ENCODE data around the gene JPH3.

The JPH3 gene

GRCh38 chr16:87602001-87602775 is at the start of gene JPH3:
Gene JPH3, plus strand, starts transcription at chr16:87602508. Its CDS starts 639 bp downstream, at chr16:87603147.
- DNase-seq = no peak
- TF ChIP-seq GATA1 (IDR thresholded peaks at IDR 0.05; ENCODE audit: low read depth, low read length) = no peak
- no peak for TF ChIP-seq POLR2A (IDR thresholded peaks at IDR 0.05; ENCODE audit: low read length)

GRCh38 chr16:87552772-87553573 is 49.3 kb upstream of the JPH3 start:
- no peak for TF ChIP-seq GATA1 (IDR thresholded peaks at IDR 0.05; ENCODE audit: low read depth, low read length)
- TF ChIP-seq POLR2A (IDR thresholded peaks at IDR 0.05; ENCODE audit: low read length) = no peak
- no peak for DNase-seq

- TF ChIP-seq GATA1 (IDR thresholded peaks at IDR 0.05; ENCODE audit: low read depth, low read length) (no peak), POLR2A (IDR thresholded peaks at IDR 0.05; ENCODE audit: low read length) (no peak)
- no peak for DNase-seq
These were observed 47.4 kb upstream of the JPH3 start for GRCh38 chr16:87554754-87555427.

- no peak for TF ChIP-seq GATA1 (IDR thresholded peaks at IDR 0.05; ENCODE audit: low read depth, low read length)
- DNase-seq = no peak
These were observed 46.7 kb upstream of the JPH3 start for GRCh38 chr16:87555647-87556046.

GRCh38 chr16:87556941-87557459 is 45.3 kb upstream of the JPH3 start:
- DNase-seq = no peak
- TF ChIP-seq GATA1 (IDR thresholded peaks at IDR 0.05; ENCODE audit: low read depth, low read length) (no peak), POLR2A (IDR thresholded peaks at IDR 0.05; ENCODE audit: low read length) (no peak)

- no peak for DNase-seq
- TF ChIP-seq GATA1 (IDR thresholded peaks at IDR 0.05; ENCODE audit: low read depth, low read length) = no peak
These were observed 43.6 kb upstream of the JPH3 start for GRCh38 chr16:87558682-87559081.

GRCh38 chr16:87559945-87560344 is 42.4 kb upstream of the JPH3 start:
- no peak for DNase-seq
- TF ChIP-seq POLR2A (IDR thresholded peaks at IDR 0.05; ENCODE audit: low read length) (no peak), GATA1 (IDR thresholded peaks at IDR 0.05; ENCODE audit: low read depth, low read length) (no peak)

GRCh38 chr16:87560428-87561199 is 41.7 kb upstream of the JPH3 start:
- TF ChIP-seq POLR2A (IDR thresholded peaks at IDR 0.05; ENCODE audit: low read length) (no peak), GATA1 (IDR thresholded peaks at IDR 0.05; ENCODE audit: low read depth, low read length) (no peak)
- peak; percentile 29 to 40 for DNase-seq

GRCh38 chr16:87561200-87562105 is 40.9 kb upstream of the JPH3 start:
- TF ChIP-seq GATA1 (IDR thresholded peaks at IDR 0.05; ENCODE audit: low read depth, low read length) (no peak), POLR2A (IDR thresholded peaks at IDR 0.05; ENCODE audit: low read length) (no peak)

GRCh38 chr16:87562201-87562600 is 40.1 kb upstream of the JPH3 start:
- no peak for DNase-seq
- TF ChIP-seq POLR2A (IDR thresholded peaks at IDR 0.05; ENCODE audit: low read length) (no peak), GATA1 (IDR thresholded peaks at IDR 0.05; ENCODE audit: low read depth, low read length) (no peak)

More at GRCh38 chr16:87561200-87562105, 40.9 kb upstream of the JPH3 start:
- no peak for DNase-seq

GRCh38 chr16:87563022-87563421 is 39.3 kb upstream of the JPH3 start:
- TF ChIP-seq POLR2A (IDR thresholded peaks at IDR 0.05; ENCODE audit: low read length) = no peak
- TF ChIP-seq GATA1 (IDR thresholded peaks at IDR 0.05; ENCODE audit: low read depth, low read length) = no peak

GRCh38 chr16:87563714-87564523 is 38.4 kb upstream of the JPH3 start:
- TF ChIP-seq POLR2A (IDR thresholded peaks at IDR 0.05; ENCODE audit: low read length) (no peak), GATA1 (IDR thresholded peaks at IDR 0.05; ENCODE audit: low read depth, low read length) (no peak)
- DNase-seq = no peak

More at GRCh38 chr16:87563022-87563421, 39.3 kb upstream of the JPH3 start:
- no peak for DNase-seq
